ENCODE results near the gene RALGAPA2. TPM values are rescaled to one million over a fixed set of nuclear protein-coding genes. Genes with fewer than 3 reads are reported as not detected.

RALGAPA2 gene
- total RNA-seq, 3 donors from 2014 or later: 34.6 to 74.1 (median 46.0) TPM

DNA sequence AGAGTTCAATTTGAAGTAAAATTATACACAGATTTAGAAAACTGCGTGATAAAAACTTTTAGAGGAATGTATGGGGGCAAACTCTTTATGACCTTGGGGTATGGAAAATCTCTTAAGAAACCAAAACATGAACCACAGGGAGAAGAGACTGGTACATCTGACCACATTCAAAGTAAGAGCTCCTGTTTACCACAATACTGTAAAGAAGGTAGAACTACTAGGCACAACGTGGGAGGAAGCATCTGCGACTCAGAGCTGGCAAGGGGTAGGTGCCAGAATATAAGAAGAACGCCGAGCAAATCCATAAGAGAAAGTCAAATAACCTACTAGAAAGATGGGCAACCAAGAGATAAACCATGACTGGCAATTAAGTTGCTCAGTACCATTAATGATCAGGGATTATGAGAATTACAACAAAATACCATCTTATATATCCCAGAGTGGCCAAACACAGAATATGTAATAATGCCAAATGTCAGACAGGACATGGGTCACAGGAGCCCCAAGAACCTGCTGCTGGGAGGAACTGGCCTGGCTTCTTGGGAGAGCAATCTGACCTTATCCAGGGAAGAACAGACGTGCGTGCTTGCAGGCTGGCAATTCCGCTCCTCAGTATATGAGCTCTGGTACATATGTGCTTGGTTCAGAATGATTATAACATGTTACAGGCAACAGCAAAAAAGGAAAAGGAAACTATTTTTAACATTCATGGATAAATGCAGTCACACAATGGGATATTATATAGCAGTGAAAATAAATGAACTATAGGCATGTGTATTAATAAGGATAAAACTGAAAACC lies 294.4 kb downstream of the RALGAPA2 start:
- no peaks in the 10 kb centered on the region for H3K9me3 ChIP-seq
- TF ChIP-seq, protein P1, sequence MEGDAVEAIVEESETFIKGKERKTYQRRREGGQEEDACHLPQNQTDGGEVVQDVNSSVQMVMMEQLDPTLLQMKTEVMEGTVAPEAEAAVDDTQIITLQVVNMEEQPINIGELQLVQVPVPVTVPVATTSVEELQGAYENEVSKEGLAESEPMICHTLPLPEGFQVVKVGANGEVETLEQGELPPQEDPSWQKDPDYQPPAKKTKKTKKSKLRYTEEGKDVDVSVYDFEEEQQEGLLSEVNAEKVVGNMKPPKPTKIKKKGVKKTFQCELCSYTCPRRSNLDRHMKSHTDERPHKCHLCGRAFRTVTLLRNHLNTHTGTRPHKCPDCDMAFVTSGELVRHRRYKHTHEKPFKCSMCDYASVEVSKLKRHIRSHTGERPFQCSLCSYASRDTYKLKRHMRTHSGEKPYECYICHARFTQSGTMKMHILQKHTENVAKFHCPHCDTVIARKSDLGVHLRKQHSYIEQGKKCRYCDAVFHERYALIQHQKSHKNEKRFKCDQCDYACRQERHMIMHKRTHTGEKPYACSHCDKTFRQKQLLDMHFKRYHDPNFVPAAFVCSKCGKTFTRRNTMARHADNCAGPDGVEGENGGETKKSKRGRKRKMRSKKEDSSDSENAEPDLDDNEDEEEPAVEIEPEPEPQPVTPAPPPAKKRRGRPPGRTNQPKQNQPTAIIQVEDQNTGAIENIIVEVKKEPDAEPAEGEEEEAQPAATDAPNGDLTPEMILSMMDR (IDR thresholded peaks at IDR 0.05): no peak
- TF ChIP-seq POLR2A (IDR thresholded peaks at IDR 0.05) (no peak), POLR2AphosphoS5 (IDR thresholded peaks at IDR 0.05) (no peak)
- DNase-seq (ENCODE audit: low spot score in 2 of 2): no peak

DNA sequence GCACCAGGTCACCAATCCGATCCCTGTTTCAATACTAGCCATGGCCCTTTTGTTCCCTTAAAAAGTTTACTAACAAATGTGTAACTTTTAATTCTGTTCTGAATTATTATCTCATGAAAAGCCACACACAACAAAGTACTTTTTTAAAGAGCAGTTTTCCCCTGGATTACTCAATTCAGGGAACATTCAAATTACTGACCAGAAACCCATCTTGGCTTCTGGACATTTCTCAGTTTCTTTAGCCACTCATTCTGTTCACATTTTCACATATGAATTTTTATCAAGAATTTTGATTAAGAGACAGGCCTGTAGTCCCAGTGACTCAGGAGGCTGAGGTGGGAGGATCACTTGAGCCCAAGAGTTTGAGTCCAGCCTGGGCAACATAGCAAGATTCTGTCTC lies 297.1 kb downstream of the RALGAPA2 start:
- no peaks in the 10 kb centered on the region for H3K27me3 ChIP-seq
- H3K36me3 ChIP-seq: no peaks in the 10 kb centered on the region
- no peaks in the 10 kb centered on the region for H3K9me3 ChIP-seq
- H3K27ac ChIP-seq: no peak overlapping the region
- TF ChIP-seq POLR2AphosphoS5 (IDR thresholded peaks at IDR 0.05) (no peak), POLR2A (IDR thresholded peaks at IDR 0.05) (no peak)
- TF ChIP-seq, protein P1 (IDR thresholded peaks at IDR 0.05): no peak
- intact Hi-C loops (cut with DNase I; ENCODE audit: low total_unique reads): no loop called here
- H3K4me3 ChIP-seq: no peak overlapping the region
- DNase-seq (ENCODE audit: low spot score in 2 of 2): no peak
- H3K4me1 ChIP-seq: no peaks in the 10 kb centered on the region

More for the DNA sequence above, 294.4 kb downstream of the RALGAPA2 start:
- intact Hi-C loops (cut with DNase I; ENCODE audit: low total_unique reads): no loop called here
- Histone ChIP-seq H3K4me3 (no peak overlapping the region), H3K36me3 (no peaks in the 10 kb centered on the region), H3K27ac (no peak overlapping the region), H3K27me3 (no peaks in the 10 kb centered on the region), H3K4me1 (no peaks in the 10 kb centered on the region)

GRCh38 chr20:20414640-20415220 lies 297.7 kb downstream of the RALGAPA2 start:
- intact Hi-C loops (cut with DNase I; ENCODE audit: low total_unique reads): no loop called here
- Histone ChIP-seq H3K27ac (no peak overlapping the region), H3K36me3 (no peaks in the 10 kb centered on the region), H3K27me3 (no peaks in the 10 kb centered on the region), H3K4me3 (no peak overlapping the region), H3K4me1 (no peaks in the 10 kb centered on the region), H3K9me3 (no peaks in the 10 kb centered on the region)
- DNase-seq (ENCODE audit: low spot score in 2 of 2): no peak
- TF ChIP-seq, protein P1 (IDR thresholded peaks at IDR 0.05): no peak
- no peak for TF ChIP-seq POLR2AphosphoS5 (IDR thresholded peaks at IDR 0.05)
- no peak for TF ChIP-seq POLR2A (IDR thresholded peaks at IDR 0.05)

DNA sequence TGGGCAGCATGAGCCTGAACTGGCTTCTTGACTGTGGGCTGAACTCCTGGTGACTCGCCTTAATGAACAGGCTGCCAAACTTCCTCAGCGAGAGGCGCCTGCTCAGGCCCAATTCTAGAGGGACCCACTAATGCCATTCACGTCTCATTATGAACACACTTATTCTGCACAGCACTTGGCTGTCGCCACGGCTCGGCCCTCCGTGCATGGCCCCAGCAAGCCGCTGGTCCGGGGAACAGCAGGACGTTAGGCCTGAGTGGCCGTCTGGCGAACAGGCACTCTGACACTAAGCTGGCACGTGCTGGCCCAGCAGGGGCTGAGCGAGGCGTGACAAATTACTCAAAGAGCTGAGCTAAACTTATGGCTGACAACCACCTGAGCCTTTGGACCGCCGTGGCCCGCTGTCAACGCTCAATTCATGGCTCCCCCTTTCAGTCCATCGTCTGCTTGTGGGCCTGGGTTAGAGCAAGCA lies 298.6 kb downstream of the RALGAPA2 start:
- no peaks in the 10 kb centered on the region for H3K27me3 ChIP-seq
- no peak overlapping the region for H3K4me3 ChIP-seq
- DNase-seq (ENCODE audit: low spot score in 2 of 2): no peak
- no peaks in the 10 kb centered on the region for H3K4me1 ChIP-seq
- no peaks in the 10 kb centered on the region for H3K9me3 ChIP-seq
- intact Hi-C loops (cut with DNase I; ENCODE audit: low total_unique reads): no loop called here
- no peak for TF ChIP-seq POLR2A (IDR thresholded peaks at IDR 0.05)
- TF ChIP-seq POLR2AphosphoS5 (IDR thresholded peaks at IDR 0.05): no peak
- TF ChIP-seq, protein P1 (IDR thresholded peaks at IDR 0.05): no peak
- H3K27ac ChIP-seq: no peak overlapping the region
- no peaks in the 10 kb centered on the region for H3K36me3 ChIP-seq

GRCh38 chr20:20412750-20413149 lies 299.7 kb downstream of the RALGAPA2 start:
- Histone ChIP-seq H3K27ac (no peak overlapping the region), H3K36me3 (no peaks in the 10 kb centered on the region), H3K9me3 (no peaks in the 10 kb centered on the region), H3K4me1 (no peaks in the 10 kb centered on the region), H3K4me3 (no peak overlapping the region), H3K27me3 (no peaks in the 10 kb centered on the region)
- TF ChIP-seq POLR2AphosphoS5 (IDR thresholded peaks at IDR 0.05): no peak
- TF ChIP-seq, protein P1 (IDR thresholded peaks at IDR 0.05): no peak
- TF ChIP-seq POLR2A (IDR thresholded peaks at IDR 0.05): no peak
- intact Hi-C loops (cut with DNase I; ENCODE audit: low total_unique reads): no loop called here
- no peak for DNase-seq (ENCODE audit: low spot score in 2 of 2)

Measured in breast epithelium (tissue), 4 donors.